NOMO-1 treated with dmso at 0.1 percent for 144 hours (cell line): ENCODE results near the gene ZFP2.

Experiments
- DNase-seq: peaks from one replicate; lab custom pipeline; 2025; ENCODE audit not compliant: unreplicated experiment; lab: John Stamatoyannopoulos, UW

Gene ZFP2

DNA sequence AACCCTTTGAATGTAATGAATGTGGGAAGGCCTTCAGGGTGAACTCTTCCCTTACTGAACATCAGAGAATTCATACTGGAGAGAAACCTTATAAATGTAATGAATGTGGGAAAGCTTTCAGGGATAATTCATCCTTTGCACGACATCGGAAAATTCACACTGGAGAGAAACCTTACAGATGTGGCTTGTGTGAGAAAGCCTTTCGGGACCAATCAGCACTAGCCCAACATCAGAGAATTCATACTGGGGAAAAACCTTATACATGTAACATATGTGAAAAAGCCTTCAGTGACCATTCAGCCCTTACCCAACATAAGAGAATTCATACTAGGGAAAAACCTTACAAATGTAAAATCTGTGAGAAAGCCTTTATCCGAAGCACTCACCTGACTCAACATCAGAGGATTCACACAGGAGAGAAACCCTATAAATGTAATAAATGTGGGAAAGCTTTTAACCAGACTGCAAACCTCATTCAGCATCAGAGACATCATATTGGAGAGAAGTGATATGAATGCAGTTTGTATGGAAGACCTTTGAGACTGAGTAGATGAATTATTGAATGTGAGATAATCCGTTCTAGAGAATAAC lies 69.8 kb downstream of the ZFP2 start:
- DNase-seq, result no peak

DNA sequence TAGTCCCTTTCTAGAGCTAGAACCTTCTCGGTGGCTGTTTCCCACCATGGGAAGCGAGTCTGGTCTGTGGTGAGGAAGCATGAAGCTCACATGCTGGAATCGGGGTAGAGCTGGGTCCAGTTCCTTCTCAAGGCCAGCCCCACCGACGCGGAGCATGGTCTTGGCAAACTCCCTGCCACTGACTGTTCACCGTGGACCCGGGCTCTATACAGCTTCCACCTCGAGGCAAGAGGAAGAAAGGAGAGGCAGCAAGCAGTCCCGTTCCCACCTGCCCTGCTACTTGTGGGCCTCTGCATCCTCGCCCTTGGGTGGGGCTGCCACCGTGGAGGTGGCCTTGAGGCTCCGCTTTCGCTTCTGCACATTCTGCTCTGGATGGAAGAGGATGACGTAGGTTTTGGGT lies 85.7 kb downstream of the ZFP2 start:
- no peak for DNase-seq
